A549 treated with Hydrocortisone at 1 μM for 4 hours (cell line): ENCODE results near the gene STX3. TPM values are rescaled to one million over a fixed set of nuclear protein-coding genes. Genes with fewer than 3 reads are reported as not detected.

Source experiments
- total RNA-seq: library from RNA; stranded (reverse); fragments of 200-300 nt; extraction: Qiagen RNA extraction; gene quantifications from 5 replicates; pipeline ENCODE4 v1.2.3, GENCODE V29; 2022

Gene STX3
- total RNA-seq = 20.2 to 26.3 TPM (median 23.3 TPM) in 5 replicates

DNA sequence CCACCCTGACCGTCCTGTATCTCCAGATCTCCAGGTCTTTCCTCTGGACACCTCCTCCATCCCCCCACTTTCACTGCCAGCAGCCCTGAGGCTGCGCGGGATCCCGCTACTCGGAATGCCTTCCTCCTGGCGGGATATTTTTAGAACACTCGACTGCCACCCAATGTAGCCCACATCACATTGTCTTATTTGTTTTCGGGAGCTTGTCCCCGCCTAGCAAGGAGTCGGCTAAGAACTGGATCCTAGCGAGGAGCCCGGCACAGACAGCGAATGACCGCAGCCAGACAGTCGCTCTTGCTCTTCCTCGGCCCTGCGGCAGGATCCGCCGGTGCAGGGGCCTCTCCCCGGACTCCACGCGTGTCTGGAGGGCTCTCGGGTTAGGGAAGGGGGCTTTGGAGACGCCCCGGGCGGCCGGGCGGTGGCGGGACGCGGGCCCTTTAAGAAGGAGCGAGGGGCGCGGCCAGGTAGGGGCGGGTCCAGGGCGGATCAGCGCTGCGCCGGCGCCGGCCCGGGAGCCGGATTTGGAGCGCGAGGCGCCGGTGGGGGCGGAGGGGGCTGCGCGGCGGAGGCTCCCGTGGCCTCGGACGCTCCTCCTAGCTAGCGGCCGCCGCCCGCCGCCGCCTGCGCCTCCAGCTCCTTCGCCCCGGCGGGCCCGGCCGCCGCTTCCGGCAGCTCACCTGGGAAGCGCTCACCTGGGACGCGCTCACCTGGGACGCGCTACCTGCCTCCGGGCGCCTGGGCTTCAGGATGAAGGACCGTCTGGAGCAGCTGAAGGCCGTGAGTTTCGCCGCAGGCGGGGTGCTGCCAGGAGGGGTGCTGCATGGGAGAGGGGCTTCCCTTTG lies at the start of gene STX3:
Gene STX3 (plus strand): TSS at position 518 of the 842 bp plus-strand sequence. CDS start 230 bp downstream, at position 748.

DNA sequence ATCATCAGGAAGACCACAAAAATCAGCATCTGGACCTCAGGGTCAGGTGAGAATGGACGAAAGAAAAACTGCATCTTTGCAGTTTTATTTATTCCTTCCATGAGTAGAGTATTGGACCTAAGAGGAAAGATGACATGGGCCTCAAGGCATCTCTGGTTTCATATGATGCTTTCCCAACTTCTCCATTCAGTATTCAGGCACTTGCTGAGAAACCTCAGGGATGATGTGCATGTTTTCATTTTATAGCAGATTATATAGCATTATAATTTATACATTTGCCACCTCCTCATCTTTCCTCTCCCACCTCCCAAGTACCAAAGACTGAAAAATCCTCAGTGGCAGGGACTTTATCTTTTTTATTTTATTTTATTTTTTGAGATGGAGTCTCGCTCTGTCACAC lies 41.4 kb upstream of the STX3 start, which contains the start of gene OR10V1:
Gene OR10V1 (minus strand): TSS at position 101 of the 400 bp plus-strand sequence. CDS start 0 bp downstream, at position 101.

DNA sequence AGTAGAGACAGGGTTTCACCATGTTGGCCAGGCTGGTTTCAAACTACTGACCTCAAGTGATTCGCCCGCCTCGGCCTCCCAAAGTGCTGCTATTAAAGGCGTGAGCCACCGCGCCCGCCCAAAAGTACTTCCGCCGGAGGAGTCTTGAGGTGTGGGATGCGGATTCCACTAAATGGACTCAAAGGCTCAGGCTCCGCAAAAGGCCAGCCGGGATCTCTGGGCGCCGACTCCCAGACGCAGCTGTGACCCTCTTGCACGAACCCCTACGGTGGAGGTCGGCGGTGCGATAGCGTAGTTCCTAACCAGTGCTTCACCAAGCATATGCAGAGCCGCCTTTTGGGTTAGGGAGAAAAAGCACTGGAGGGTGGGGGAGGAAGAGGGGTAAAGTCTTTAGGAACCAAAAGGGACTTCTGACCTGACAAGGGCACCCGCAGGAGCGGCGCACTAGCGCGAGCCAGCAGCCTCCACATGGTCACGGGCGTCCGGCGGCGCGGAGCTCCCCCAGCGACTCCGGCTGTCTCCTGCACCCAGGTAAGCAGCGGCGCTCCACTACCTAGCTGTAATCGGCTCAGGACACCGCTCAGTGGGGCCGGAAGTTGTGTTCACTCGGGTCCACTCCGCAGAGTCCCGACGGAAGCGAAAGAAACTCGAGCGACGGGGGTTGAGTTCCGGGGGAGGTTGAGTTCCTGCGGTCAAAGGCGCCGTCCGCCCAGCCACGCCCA lies 55.2 kb downstream of the STX3 start, which contains the start of gene MRPL16:
Gene MRPL16 (minus strand): TSS at position 590 of the 722 bp plus-strand sequence. CDS start 120 bp downstream, at position 470.

DNA sequence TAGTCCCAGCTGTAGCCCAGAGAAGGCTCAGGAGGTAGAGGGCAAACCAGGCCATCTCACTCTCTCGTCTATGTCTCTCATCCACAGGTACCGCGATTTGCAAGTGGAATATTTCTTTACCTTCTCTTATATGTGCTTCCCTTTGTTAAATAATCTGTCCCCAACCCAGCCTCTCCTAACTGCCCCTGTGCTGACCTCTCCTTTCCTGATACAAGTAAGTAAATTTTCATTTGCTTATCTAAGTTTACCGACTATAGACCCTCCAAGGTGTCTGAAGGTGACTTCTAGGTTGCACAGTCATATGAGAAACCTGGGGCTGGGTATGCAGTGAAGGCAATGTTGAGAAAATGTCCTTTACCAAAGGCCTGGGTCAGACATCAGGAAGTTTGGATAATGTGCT lies 90.2 kb downstream of the STX3 start, which contains the start of gene CBLIF:
Gene CBLIF (minus strand): TSS at position 101 of the 400 bp plus-strand sequence. CDS start 46 bp downstream, at position 55.

Other genes starting within 250 kb of the STX3 start
- gene OR4D9, start 243.8 kb upstream of the STX3 start, total RNA-seq = not detected in 5 replicates
- gene OSBP, start 139.6 kb upstream of the STX3 start, total RNA-seq = 26.9 to 36.3 TPM (median 29.8 TPM) in 5 replicates
- 40.9 to 51.0 TPM (median 46.9 TPM) in 5 replicates for gene PATL1, start 86.3 kb upstream of the STX3 start, total RNA-seq
- not detected in 5 replicates for gene OR10V1, start 41.5 kb upstream of the STX3 start, total RNA-seq
- gene MRPL16, start 55.4 kb downstream of the STX3 start, total RNA-seq = 63.5 to 70.4 TPM (median 65.0 TPM) in 5 replicates
- not detected in 5 replicates for gene CBLIF, start 90.1 kb downstream of the STX3 start, total RNA-seq
- gene TCN1, start 111.1 kb downstream of the STX3 start, total RNA-seq = 0.15 to 0.55 TPM (median 0.28 TPM) in 5 replicates
- gene OOSP3, start 123.4 kb downstream of the STX3 start, total RNA-seq = not detected in 5 replicates
- gene OOSP1, start 183.1 kb downstream of the STX3 start, total RNA-seq = not detected in 5 replicates
- not detected in 5 replicates for gene OOSP4A, start 208.7 kb downstream of the STX3 start, total RNA-seq